T-helper 2 cell treated with Interferon-gamma antibody and Interleukin-4, amounts not matched to agents 100 ng/mL and 5 ng/mL, for 36 hours (primary cell): ENCODE data around the gene CCDC192. TPM values are rescaled to one million over a fixed set of nuclear protein-coding genes. Genes with fewer than 3 reads are reported as not detected.
"Not testable (repeated sequence)": the region's sequence is repeated elsewhere in the genome, so short reads cannot be mapped to it uniquely, and the experiment has no call there.

Experiments used
- intact Hi-C: fragments of 100-400 bp; cut with micrococcal nuclease; formaldehyde crosslinking; loops from one replicate; pipeline ENCODE4 v1.15.1; 2023
- total RNA-seq: library from RNA; stranded (reverse); gene quantifications from 2 replicates; pipeline ENCODE4 v1.2.3, GENCODE V29; 2022

The CCDC192 gene
- total RNA-seq, 1 donor from 2014 or later = not detected

- intact Hi-C loops = no loop called here
Observed at GRCh38 chr5:127839496-127840197, 136.5 kb downstream of the CCDC192 start.

- intact Hi-C loops = no loop called here
Observed at GRCh38 chr5:127840198-127840524, 137.0 kb downstream of the CCDC192 start.

- intact Hi-C loops = no loop called here
Observed at GRCh38 chr5:127840809-127841208, 137.6 kb downstream of the CCDC192 start.

GRCh38 chr5:127844581-127845021 is 141.4 kb downstream of the CCDC192 start:
- intact Hi-C loops = no loop called here

- intact Hi-C loops = no loop called here
Observed at GRCh38 chr5:127846884-127847283, 143.7 kb downstream of the CCDC192 start.

- intact Hi-C loops = not testable (repeated sequence)
Observed at GRCh38 chr5:127847641-127848040, 144.4 kb downstream of the CCDC192 start.

- intact Hi-C loops = no loop called here
Observed at GRCh38 chr5:127848098-127848497, 144.9 kb downstream of the CCDC192 start.

GRCh38 chr5:127849408-127849807 is 146.2 kb downstream of the CCDC192 start:
- intact Hi-C loops = no loop called here

- intact Hi-C loops = no loop called here
Observed at GRCh38 chr5:127849891-127850290, 146.7 kb downstream of the CCDC192 start.

- intact Hi-C loops = no loop called here
Observed at GRCh38 chr5:127851964-127852363, 148.8 kb downstream of the CCDC192 start.

- intact Hi-C loops = no loop called here
Observed at GRCh38 chr5:127854520-127854919, 151.3 kb downstream of the CCDC192 start.

- intact Hi-C loops = no loop called here
Observed at GRCh38 chr5:127856292-127856691, 153.1 kb downstream of the CCDC192 start.

GRCh38 chr5:127858116-127858784 is 155.1 kb downstream of the CCDC192 start:
- intact Hi-C loops = no loop called here

GRCh38 chr5:127860291-127860690 is 157.1 kb downstream of the CCDC192 start:
- intact Hi-C loops = no loop called here

- intact Hi-C loops = no loop called here
Observed at GRCh38 chr5:127863161-127863560, 160.0 kb downstream of the CCDC192 start.

GRCh38 chr5:127863610-127864395 is 160.6 kb downstream of the CCDC192 start:
- intact Hi-C loops = no loop called here

- intact Hi-C loops = no loop called here
Observed at GRCh38 chr5:127864511-127864910, 161.3 kb downstream of the CCDC192 start.

GRCh38 chr5:127865273-127865672 is 162.1 kb downstream of the CCDC192 start:
- intact Hi-C loops = no loop called here

GRCh38 chr5:127867022-127867783 is 164.0 kb downstream of the CCDC192 start:
- intact Hi-C loops = no loop called here

GRCh38 chr5:127870914-127871313 is 167.7 kb downstream of the CCDC192 start:
- intact Hi-C loops = no loop called here

GRCh38 chr5:127871503-127872153 is 168.4 kb downstream of the CCDC192 start:
- intact Hi-C loops = no loop called here
